HG02938 (cell line): Measurements from ENCODE around the gene FCER2.
"Not testable (repeated sequence)": the region's sequence is repeated elsewhere in the genome, so short reads cannot be mapped to it uniquely, and the experiment has no call there.

Source experiments
- ATAC-seq: cut with Tn5 transposase; IDR thresholded peaks from one replicate; pipeline ENCODE4 v1.9.1; 2021; ENCODE audit warnings: mild to moderate bottlenecking, moderate library complexity; ENCODE audit not compliant: unreplicated experiment

The FCER2 gene, protein sequence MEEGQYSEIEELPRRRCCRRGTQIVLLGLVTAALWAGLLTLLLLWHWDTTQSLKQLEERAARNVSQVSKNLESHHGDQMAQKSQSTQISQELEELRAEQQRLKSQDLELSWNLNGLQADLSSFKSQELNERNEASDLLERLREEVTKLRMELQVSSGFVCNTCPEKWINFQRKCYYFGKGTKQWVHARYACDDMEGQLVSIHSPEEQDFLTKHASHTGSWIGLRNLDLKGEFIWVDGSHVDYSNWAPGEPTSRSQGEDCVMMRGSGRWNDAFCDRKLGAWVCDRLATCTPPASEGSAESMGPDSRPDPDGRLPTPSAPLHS

DNA sequence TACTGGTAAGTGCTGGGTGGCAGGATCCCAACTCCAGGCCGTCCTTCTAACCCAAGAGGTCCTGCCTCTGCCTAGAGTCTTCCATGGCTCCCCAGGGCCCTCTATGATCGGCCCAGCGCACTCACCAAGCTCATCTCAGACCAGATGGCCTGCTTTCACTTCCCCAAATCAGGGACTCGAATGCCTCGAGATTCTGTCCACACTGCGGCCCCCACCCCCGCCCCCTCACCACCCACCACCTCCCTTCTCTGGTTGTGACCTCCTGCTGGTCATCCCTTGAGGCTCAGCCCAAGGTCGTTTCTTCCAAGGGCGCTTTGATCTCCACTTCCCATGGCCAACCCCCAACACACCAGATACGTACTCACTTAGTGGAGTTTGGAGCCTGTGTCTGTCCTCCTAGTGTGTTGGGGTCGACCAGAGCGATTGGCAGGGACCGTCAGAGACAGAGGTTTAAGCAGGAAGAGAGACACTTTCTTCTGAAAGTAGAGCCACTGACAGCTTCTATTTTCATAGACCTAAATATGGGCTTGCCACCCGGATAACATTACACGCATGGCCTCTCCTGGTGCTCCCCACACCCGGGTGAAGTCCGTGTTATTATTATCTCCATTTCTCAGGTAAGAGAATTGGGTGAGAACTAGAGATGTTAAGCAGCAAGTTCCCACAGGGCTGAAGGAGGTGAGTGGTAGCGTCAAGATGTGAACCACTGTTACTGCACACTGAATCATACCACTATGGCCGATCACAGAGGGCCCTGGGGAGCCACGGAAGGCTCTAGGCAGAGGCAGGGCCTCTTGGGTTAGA lies at the start of gene FCER2:
Gene FCER2 (minus strand): TSS at position 478 of the 804 bp plus-strand sequence. CDS start 2,371 bp downstream, outside the sequence.
- peak; percentile 67 for ATAC-seq

DNA sequence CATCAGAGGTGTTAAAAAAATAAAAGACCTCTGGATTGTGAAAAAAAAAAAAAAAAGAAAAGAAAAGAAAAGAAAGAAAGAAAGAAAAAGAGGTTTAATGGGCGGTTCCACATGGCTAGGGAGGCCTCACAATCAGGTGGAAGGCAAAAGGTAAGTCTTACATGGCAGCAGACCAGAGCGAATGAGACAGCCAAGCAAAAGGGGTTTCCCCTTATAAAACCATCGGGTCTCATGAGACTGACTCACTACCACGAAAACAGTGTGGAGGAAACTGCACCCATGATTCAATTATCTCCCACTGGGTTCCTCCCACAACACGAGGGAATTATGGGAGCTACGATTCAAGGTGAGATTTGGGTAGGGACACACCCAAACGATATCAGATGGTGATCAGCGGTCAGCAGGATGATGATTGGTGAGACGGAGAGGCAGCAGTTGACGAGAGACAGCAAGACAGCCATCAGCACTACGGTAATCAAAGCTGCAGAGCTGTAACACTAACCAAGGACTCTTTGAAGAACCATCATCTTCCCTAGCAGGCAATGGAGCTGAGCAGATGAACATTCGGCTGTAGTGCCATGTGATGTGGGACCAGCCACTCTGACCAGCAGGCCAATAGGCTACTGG lies 49.3 kb upstream of the FCER2 start:
- ATAC-seq, result no peak

DNA sequence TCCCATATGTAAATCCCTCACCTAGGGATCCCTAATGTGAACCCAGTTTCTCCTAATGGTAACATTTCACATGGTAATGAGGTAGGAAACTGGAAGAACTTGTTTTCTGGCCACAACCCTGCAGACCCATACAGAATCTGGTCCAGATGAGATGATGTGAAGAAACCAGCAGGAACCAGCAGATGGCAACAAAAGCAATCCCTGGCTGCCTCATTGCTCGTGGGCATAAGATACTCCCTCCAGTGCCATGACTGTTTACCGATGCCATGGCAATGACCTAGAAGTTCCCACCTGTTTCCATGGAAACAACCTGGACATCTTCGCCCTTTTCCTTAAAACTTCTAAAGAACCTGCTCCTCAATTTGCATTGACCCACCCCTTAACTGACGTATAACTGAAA lies 46.8 kb upstream of the FCER2 start:
- no peak for ATAC-seq

DNA sequence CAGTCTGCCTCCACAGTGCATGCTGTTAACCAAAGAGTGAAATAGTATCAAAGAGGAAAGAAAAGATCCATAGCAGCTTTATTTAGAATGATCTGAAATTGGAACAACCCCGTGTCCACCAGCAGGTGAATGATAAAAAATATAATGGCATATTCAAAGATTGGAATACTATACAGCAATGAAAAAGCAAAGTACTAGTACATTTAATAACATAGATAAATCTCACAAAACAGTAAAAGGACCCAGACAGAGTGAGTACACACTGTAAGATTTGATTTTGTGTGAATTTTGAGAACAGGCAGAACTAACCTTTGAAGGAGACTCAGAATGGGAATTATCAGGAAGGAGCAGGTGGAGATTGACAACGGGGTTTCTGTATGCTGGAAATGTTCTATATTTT lies 46.2 kb upstream of the FCER2 start:
- no peak for ATAC-seq

DNA sequence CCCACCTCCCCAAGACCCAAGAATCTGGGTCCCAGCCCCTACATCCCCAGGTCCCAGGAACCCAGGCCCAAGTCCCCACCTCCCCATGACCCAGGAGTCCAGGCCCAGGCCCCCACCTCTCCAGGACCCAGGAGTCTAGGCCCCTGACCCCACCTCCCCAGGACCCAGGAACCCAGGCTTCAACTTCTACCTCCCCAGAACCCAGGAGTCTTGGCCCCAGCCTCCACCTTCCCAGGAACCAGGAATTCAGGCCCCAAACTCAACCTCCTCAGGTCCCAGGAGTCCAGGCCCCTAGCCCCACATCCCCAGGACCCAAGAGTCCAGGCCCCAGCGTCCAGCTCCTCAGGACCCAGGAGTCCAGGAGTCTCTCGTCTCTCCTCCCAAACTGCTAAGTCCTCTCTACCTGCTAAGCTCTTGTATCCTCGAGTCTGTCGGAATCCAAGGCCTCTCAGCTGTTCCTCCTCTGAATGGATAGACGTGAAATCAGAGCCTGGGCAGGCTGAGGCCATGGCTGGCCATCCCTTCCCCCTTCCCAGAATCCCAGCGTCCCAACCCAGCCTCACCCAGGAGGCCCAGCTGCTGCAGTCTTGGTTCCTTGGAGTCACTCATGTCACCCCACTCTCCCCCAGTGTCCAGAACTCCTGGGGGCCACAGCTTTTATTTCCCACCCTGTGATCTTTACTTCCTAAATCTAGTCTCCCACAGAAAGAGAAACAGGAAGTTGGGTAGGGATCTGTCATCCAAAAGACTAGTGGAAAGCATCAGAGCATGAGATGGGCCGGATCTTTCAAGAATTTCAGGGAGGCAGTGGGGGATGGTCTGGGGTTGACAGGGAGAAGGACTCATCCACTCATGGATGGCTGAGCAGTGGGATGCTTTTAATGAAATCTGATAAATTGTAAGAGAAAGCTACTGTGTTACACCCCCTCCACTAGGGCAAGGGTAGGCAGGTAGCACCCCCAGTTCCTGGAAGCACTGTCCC lies 45.3 kb upstream of the FCER2 start, which contains the start of gene CD209:
Gene CD209 (minus strand): TSS at position 632 of the 982 bp plus-strand sequence. CDS start 23 bp downstream, at position 609.
- ATAC-seq, result no peak

DNA sequence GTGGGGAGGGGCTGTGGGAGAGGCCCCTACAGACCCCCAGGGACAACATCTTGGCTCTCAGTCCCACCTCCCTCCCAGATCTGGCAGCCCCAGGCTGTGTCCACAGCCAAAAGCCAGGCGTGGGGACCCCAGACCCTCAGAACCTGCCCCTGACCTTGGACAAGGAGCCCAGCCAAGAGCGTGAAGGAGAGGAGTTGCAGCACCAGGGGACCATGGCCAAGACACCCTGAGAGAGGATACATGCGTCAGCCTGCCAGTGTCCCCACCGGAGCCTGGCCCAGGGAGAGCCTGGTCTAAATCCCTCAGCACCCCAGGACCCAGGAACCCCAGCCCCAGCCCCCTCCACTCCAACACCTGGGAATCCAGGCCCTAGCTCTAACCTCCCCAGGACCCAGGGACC lies 44.4 kb upstream of the FCER2 start:
- not testable (repeated sequence) for ATAC-seq

DNA sequence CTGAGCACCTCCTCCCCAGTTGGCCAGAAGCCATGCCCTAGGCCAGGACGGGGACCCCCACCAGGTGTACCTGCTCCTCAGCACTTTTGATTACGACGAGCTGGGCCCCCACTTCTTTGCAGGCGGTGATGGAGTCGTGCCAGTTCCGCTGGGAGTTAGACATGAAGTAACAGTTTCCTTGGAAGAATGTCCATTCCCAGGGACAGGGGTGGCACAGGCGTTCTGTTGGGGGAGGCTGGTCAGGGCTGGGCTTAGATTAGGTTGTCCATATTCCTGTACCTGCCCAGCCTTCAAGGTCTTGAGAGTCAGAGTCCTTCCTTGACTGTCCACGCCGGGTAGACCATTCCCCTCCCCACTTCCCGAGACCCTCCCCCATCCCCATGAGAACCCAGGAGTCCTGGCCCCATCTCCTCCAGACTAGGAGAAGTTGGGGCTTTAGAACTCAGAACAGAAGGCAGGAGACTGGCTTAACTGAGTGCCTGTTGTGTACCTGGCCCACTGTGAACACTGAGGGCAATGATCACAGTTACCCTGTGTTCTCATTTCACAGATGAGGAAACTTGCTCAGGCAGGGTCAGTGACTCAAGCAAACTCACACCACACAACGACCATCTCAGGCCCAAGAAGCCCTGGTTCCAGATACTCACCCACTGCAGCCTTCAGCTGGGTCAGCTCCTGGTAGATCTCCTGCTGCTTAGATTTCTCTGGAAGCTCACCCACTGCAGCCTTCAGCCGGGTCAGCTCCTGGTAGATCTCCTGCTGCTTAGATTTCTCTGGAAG lies 43.1 kb upstream of the FCER2 start:
- no peak for ATAC-seq

DNA sequence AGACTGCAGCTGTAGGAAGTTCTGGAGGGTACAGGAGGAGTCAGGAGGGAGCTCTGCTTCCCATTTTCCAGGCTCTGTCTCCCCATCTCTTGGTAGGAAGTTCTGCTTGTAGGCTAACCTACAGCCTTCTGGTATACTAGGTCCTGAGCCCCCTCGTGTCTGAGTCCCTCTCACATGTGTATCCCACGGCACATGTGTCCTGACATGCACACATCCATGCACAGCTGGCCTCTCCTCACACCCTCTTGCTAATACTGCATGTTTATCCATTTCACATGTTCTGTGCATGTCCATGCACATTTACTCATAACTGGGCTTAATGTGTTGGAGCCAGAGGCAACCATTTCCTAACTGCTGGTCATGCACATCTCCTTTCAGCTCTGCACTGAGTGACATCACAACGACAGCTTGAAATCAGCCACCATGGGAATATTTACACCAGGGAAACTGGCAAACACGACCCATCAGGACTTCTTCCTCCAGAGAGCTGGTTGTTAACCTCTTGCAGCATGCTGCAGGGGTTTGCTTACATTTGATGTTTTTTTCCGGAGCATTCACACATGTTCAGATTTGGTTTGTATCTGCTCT lies 42.4 kb upstream of the FCER2 start:
- no peak for ATAC-seq

DNA sequence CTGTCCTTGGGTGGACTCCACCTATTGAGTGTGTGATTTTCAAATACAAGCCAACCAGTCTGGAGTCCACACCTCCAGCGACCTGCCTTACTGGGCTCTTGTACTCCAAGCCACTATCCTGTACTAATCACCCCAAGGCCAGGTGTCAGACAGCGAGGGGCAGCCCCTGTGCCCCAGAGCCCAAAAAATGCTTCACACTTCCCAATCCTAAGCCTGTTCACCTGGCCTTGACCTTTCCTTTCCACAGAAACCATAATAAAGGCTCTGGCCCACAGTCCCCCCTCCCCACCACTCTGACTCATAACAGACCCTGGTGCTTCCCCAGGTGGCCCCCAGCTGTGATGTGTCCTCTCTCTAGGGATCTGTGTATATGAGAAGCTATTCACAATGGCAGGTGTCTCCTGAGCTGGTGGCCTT lies 41.5 kb upstream of the FCER2 start:
- no peak for ATAC-seq

DNA sequence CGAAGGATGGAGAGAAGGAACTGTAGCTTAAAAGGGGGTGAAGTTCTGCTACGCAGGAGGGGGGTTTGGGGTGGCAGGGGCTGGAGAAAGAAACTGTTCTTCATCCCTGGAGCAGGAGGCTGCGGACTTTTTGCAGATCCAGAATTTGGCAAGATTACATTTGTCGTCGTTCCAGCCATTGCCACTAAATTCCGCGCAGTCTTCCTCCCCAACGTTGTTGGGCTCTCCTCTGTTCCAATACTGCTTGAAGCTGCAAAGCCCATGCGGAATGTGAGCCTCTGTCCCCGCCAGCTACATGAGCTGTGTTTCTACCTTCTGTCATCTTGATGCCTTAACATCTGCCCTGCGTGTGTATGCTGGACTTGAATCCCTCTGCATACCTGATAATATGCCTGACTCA lies 41.1 kb upstream of the FCER2 start:
- no peak for ATAC-seq

DNA sequence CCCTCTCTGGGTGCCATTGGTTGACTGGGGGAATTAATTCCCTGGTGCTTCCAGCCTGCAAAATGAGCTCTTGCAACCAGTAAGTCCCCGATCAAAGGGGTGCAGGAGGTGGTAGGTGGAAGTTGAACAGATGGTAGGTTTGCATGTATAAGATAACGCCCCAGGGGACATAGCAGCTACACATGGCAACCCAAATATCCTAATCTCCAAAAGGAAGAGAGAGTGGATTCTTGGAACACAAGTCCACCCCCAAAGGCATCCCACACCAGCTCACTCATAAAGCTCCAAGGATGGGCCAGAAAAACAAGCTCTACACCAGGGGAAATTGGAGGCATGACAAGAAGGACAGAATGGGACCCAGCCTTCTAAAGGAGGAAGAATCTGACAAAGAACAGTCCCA lies 40.6 kb upstream of the FCER2 start:
- no peak for ATAC-seq

DNA sequence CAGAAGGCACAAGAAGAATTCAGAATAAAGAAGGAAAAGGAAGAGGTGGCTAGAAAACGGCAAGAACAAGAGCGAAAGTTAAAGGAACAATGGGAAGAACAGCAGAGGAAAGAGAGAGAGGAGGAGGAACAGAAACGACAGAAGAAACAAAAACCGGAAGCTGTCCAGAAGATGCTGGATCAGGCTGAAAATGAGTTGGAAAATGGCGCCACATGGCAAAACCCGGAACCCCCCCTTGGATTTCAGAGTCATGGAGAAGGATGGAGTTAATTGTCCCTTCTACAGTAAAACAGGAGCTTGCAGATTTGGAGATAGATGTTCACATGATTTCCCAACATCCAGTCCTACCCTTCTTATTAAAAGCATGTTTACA lies 38.7 kb upstream of the FCER2 start:
- ATAC-seq, result no peak

DNA sequence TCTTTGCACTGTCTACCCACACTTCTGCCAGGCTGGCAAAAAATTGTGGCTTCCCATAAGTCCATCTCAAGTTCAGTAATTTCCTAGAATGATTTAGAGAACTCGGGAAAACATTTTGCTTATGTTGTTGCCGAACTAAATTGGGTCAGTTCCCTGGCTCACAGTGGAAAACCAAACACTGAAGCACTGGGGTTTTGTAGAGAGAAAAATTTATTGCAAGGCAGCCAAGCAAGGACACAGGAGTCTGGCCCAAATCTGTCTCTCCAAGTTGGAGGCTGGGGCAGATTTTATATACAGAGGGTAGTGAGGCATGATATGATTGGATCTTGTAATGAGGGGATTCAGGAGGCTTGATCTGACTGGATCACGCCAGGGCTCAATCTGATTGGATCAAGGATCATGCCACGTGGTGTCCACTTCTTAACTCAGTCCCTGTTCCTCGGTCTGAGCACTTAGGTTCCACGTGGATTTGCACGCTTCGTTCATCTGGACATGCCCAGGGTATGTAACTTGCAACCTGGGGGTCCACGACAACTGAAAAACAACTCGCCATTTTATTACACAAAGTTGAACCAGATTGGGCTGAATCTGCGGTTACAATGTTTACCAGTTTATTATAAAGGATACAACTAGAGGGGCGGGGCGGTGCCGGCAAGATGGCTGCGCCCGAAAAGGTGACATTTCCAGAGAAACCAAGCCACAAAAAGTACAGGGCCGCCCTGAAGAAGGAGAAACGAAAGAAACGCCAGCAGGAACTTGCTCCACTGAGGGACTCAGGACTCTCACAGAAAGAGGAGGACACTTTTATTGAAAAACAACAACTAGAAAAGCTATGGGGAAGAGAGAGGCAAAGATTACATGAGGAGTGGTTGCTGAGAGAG lies 38.1 kb upstream of the FCER2 start:
- ATAC-seq, result no peak

DNA sequence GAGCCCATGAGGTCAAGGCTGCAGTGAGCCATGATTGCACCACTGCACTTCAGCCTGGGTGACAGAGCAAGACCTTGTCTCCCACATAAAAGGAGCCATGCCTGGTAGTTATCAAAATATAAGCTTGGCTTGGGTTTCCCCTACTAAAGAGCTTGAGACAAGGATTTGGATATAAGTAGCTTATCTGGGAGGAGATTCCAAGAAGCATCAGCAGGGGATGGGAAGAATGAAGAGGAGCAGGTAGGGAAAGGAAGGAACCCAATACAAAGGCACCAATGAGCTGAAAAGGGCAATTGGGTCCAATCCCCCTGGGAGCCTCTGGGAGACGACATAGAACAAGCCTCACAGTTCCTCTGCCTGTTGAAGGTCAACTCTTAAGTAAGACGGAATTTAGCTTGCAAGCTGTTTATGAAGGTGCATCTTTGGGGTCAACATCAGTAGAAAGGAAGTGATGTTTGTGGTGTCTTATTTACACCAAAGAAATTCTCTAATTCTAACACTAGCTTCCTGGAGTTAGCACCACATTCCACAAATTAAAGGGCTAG lies 37.4 kb upstream of the FCER2 start:
- ATAC-seq, result no peak

DNA sequence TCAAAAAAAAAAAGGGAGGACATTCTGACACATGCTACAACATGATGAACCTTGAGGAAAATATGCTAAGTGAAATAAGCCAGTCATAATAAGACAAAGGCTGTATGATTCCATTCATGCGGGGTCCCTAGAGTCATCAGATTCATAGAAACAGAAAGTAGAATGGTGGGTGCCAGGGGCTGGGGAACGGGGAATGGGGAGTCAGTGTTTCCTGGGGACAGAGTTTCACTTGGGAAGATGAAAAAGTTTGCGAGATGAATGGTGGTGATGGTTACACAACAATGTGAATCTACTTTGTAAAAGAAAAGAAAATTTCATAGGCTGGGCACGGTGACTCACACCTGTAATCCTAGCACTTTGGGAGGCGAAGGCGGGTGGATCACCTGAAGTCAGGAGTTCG lies 36.1 kb upstream of the FCER2 start:
- no peak for ATAC-seq

DNA sequence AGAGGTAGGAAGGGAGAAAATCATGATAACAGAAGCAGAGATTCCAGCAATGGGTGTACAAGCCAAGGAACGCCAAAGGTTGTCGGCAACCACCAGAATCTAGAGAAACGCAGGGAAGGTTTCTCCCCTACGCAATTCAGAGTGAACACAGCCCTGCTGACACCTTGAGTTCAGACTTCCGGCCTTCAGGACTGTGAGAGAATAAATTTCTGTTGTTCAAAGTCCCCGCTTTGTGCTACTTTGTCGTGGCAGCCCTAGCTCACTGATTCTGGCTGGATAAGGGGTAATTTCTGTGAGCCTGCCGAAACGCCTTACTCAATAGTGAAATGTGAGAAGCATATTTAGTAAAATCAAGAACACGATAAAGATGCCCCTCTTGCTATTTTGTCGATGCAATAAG lies 35.3 kb upstream of the FCER2 start:
- ATAC-seq, result no peak

DNA sequence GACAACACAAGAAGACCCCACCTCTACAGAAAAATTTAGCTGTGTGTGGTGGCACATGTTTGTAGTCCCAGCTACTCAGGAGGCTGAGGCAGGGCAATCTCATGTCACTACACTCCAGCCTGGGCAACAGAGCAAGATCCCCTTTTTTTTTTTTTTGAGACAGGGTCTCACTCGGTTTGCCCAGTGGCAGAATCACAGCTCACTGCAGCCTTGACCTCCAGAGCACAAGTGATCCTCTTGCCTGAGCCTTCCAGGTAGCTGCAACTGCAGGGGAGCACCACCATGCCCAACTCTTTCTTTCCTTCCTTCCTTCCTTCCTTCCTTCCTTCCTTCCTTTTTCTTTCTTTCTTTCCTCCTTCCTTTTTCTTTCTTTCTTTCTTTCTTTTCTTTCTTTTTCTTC lies 34.2 kb upstream of the FCER2 start:
- no peak for ATAC-seq
